Erythroblast (primary cell): ENCODE results near the gene C6orf141.

Source experiments
- DNase-seq, 2 experiments: peaks; one replicate each; lab custom pipeline; 2025; lab: John Stamatoyannopoulos, UW
- GATA1 ChIP-seq: IDR thresholded peaks from 2 replicates; pipeline ENCODE4 v1.6.1; 2011; ENCODE audit warnings: low read depth, mild to moderate bottlenecking, control low read depth, low read length, moderate library complexity
- POLR2A ChIP-seq: IDR thresholded peaks from 2 replicates; pipeline ENCODE4 v1.6.1; 2011; ENCODE audit warnings: mild to moderate bottlenecking, low read length

The C6orf141 gene

GRCh38 chr6:49526598-49526997 lies 23.9 kb upstream of the C6orf141 start:
- no peak for DNase-seq

DNA sequence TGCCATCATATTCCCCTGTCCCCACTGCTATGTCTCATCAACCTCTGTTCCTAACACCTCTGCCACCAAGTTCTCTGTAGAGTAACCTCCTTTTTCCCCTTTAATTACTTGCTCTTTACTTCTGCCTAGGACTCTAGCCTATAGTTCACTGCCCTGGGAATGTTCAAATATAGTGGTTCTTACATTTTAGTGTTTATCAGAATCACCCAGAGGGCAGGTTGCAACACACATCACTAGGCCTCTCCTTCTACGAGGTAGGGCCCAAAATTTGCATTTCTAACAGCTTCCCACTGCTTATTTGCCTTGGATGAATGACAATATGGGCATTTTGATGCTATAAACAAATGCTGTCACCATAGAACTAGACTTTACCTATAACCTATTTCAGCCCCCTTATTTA lies 23.1 kb upstream of the C6orf141 start:
- DNase-seq: no peak
- no peak for TF ChIP-seq POLR2A
- TF ChIP-seq GATA1: no peak

More at GRCh38 chr6:49526598-49526997, 23.9 kb upstream of the C6orf141 start:
- TF ChIP-seq POLR2A: no peak
- TF ChIP-seq GATA1: no peak

DNA sequence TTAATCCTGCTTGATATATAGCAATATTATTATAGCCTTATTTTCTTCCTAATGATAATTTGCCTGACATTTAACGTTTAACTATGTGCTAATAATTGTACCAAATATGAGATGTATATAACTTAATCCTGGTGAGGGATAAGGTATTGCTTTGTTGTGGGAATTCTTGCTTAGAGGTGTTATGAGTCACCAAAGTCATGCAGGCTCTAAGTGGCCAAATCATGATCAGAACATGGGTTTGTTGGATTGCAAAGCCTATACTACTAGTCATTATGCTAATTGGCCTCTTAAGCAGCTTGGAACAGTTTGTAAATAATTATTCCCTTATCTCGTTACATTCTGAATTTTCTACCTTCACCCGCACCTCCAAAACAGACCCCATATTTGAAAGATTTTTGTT lies 21.9 kb upstream of the C6orf141 start:
- TF ChIP-seq GATA1 (no peak), POLR2A (no peak)
- no peak for DNase-seq

- TF ChIP-seq POLR2A (no peak), GATA1 (no peak)
- peak in 1 of 2 experiments; percentile 4 for DNase-seq
These were observed 20.2 kb upstream of the C6orf141 start for GRCh38 chr6:49530141-49530776.

GRCh38 chr6:49531774-49532569 lies 18.5 kb upstream of the C6orf141 start:
- no peak for TF ChIP-seq POLR2A
- no peak for TF ChIP-seq GATA1
- DNase-seq: peak; percentile 73 to 74

- DNase-seq: no peak
- no peak for TF ChIP-seq POLR2A
- no peak for TF ChIP-seq GATA1
These were observed 14.7 kb upstream of the C6orf141 start for GRCh38 chr6:49535795-49536194.

DNA sequence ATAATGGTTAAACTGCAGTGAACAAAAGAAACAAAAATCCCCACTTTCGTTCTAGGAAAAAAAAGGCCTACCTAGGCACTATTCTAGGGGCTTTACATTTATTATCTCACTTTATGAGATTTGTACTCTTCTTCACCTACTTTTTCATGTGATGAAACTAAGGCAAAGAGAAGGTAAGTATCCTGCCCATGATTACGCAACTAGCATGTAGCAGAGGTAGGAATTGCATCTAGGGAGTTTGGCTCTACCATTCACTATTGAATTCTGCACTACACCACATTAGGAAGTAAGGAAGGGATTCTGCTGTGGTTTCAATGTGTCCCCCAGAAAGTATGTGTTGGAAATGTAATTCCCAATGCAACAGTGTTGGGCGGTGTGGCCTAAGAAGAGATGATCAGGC lies 11.4 kb upstream of the C6orf141 start:
- DNase-seq: no peak
- TF ChIP-seq POLR2A (no peak), GATA1 (no peak)

GRCh38 chr6:49540614-49541013 lies 9.9 kb upstream of the C6orf141 start:
- no peak for DNase-seq
- TF ChIP-seq POLR2A (no peak), GATA1 (no peak)

DNA sequence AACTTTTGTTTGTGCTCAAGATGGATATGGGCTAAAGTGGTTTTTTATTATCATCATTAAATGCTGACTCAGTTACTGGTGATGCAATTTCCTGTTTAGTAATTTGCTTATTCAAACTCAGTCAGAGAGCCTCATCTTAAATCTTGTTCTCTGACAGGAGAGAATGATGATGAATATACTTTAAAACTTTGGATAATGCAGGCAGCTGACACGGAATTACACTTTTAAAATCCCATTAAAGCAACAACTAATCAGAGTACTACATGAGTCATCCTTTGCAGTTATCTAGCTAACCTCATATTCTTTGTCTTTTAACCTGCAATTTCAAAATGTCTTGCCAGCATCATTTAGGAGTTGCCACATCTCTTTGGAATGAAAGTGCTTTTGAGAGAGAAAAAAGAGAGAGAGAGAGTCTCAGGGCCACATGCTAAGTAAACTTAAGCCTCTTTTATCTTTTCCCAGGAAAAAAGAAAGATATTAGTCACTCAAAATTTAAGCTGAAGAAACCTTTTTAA lies 9.2 kb upstream of the C6orf141 start:
- DNase-seq: peak in 1 of 2 experiments; percentile 25

DNA sequence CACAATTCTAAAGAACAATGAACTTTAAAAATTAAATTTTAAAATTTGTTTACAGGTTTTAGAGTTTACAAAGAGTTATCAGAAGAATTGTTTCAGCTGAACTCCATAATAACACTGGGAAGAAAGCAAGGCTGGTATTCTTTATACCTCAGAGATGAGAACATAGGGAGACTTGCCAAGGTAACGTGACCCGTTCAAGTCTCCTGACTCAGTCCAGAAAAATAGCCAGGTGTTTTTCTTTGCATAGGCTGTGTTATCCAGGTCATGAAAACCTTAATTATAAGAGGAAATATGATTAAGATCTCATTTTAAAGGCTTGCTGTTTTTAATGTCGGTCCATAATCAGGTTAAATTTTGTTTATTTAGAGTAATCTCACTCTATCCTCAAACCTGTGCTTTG lies 8.5 kb upstream of the C6orf141 start:
- TF ChIP-seq POLR2A: no peak
- TF ChIP-seq GATA1: no peak

More for the DNA sequence above, 9.2 kb upstream of the C6orf141 start:
- no peak for TF ChIP-seq POLR2A
- TF ChIP-seq GATA1: no peak

GRCh38 chr6:49543087-49543858 lies 7.2 kb upstream of the C6orf141 start:
- DNase-seq: no peak
- TF ChIP-seq GATA1: no peak
- no peak for TF ChIP-seq POLR2A

More for the DNA sequence above, 8.5 kb upstream of the C6orf141 start:
- no peak for DNase-seq

GRCh38 chr6:49546331-49546730 lies 4.1 kb upstream of the C6orf141 start:
- no peak for TF ChIP-seq POLR2A
- no peak for TF ChIP-seq GATA1
- DNase-seq: no peak

GRCh38 chr6:49548613-49549304 lies 1.7 kb upstream of the C6orf141 start:
- DNase-seq: peak in 1 of 2 experiments; percentile 6
- no peak for TF ChIP-seq POLR2A
- no peak for TF ChIP-seq GATA1
